Hippocampal formation (tissue), 2 donors: ENCODE data around the gene TMEM209.
"Not testable (repeated sequence)": the region's sequence is repeated elsewhere in the genome, so short reads cannot be mapped to it uniquely, and the experiment has no call there.

Experiments
- DNase-seq, 2 donors: peaks; one replicate each; lab custom pipeline; 2025; lab: John Stamatoyannopoulos, UW

Gene TMEM209

DNA sequence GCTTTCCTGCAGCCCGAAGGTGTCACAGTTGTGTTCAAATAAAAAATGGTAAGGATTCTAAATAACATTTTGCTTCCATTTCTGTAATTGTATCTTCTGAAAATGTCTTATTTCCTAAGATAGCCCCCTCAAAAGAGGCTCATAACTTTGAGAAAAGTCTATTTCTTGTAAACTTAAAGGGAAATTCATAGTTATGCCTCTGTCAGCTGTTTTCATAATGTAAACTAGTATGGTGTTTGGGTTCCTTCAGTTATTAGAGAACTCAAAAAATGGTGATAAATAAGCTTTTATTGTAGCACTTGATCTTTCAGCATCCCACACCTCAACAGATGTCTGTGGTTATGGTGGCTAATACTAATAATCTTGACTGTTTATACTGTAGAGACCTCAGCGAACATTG, 77.8 kb downstream of the TMEM209 start:
- no peak for DNase-seq

DNA sequence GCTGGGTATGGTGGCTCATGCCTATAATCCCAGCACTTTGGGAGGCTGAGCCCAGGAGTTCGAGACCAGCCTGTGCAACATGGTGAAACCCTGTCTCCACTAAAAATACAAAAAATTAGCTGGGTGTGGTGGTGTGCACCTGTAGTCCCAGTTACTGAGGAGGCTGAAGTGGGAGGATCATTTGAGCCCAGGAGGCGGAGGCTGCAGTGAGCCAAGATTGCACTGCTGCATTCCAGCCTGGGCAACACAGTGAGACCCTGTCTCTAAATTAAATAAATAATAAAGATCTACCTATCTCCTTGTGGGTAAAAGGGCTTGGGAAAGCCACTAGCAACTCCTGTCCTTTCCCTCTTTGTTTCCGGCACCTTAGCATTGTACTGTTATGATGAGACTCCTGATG, 78.4 kb downstream of the TMEM209 start:
- not testable (repeated sequence) for DNase-seq

DNA sequence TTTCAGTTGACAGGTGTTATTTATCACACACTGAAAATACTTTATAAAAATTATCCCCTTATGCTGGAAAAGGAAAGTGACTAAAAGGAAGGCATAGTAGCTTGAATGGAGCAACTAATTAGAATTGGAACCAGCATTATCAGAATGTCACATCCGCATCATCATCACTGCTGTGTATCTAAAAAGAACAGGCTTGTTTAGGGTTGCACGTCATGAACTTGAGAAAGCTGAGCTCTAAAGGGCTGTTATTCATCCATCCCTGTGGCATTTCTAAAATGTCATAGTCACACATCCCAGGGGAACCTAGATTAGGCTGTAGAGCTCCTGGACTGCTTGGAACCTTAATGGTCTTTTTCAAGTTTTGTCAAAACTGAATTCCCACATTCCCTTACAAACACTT, 80.5 kb downstream of the TMEM209 start:
- no peak for DNase-seq

DNA sequence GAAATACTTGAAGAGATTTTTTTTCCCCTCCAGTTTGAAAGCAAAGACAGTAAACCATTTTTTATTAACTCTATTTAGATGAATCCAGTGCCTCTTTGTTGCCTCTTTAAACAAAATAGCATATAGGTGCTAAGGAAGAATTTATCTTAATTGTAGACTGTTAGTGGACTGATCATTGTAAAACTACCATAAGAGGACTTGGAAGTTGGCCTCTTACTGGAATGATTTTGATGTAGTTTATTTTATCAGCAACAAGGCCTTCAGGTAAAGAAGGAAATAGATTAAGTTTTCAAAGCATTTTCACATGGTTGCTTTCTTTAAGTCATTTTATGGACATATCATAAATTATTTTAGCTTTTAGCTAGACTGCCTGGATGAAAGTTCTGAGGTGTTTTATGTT, 81.7 kb downstream of the TMEM209 start:
- DNase-seq: no peak

DNA sequence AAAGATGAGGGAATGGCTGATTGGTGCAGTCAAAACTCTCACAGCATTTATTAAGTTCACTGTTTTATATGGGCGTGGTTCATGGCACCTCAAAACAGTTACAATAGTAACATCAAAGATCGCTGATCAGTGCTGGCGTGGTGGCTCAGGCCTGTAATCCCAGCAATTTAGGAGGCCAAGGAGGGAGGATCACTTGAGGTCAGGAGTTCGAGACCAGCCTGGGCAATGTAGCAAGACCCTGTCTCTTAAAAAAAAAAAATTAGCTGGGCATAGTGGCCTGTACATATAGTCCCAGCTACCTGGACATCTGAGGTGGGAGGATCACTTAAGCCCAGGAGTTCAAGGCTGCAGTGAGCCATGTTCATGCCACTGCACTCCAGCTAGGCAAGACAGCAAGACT, 86.4 kb downstream of the TMEM209 start:
- no peak for DNase-seq

DNA sequence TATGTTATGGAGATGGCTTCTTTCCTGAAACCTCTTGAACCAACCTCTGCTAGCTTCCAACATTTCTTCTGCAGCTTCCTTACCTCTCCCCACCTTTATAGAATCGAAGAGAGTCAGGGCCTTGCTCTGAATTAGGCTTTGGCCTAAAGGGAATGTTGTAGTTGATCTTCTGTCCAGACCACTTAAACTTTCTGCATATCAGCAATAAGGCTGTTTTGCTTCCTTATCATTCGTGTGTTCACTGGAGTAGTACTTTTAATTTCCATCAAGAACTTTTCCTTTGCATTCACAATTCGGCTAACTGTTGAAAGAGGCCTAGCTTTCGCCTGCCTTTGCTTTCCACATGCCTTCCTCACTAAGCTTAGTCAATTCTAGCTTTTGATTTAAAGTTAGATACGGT, 86.9 kb downstream of the TMEM209 start:
- no peak for DNase-seq

DNA sequence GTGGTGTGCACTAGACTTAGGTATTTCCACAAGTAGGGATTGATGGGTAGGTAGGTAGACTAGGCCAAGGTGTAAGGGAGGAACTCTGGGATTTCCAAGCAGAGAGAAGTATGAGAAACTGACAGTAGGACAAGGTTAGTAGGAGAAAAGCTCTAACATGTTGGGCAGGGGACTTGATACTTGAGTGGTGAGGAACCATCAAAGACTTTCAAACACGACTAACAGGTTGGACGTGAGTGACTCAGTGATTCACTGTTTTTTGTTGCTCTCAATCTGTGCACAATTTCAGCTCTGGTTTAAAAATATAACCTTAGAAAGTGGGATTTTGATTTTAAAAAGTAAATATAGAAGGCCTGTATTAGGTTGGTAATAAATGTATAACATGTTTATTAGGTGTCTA, 90.4 kb downstream of the TMEM209 start:
- no peak for DNase-seq
